Uterus (tissue), 4 donors: ENCODE measurements around the gene TOP3A. TPM values are rescaled to one million over a fixed set of nuclear protein-coding genes. Genes with fewer than 3 reads are reported as not detected.
A peak's percentile ranks its signal among the peaks of the same experiment; 100 is the strongest.

Experiments used
- DNase-seq, 2 donors: peaks; one replicate each; pipeline ENCODE4 v3.0.0-alpha.2; 2019 to 2020
- H3K27ac ChIP-seq, 2 donors: fragments of 200-600 bp; sonication (generic); 1 replicate in 1 of 2; 2 replicates in 1 of 2; pipeline ENCODE4 v1.5.1; 2016 to 2018
- H3K27me3 ChIP-seq, 2 donors: fragments of 200-600 bp; sonication (generic); one replicate each; pipeline ENCODE4 v1.5.1; 2018 to 2019; ENCODE audit warnings: control low read depth in 1 of 2
- H3K36me3 ChIP-seq, 2 donors: fragments of 200-600 bp; sonication (generic); one replicate each; pipeline ENCODE4 v1.5.1; 2019; ENCODE audit warnings: control low read depth in 1 of 2
- H3K4me1 ChIP-seq, 2 donors: fragments of 200-600 bp; sonication (generic); one replicate each; pipeline ENCODE4 v1.5.1; 2018 to 2019; ENCODE audit warnings: control low read depth in 1 of 2
- H3K4me3 ChIP-seq, 2 donors: fragments of 200-600 bp; sonication (generic); 1 replicate in 1 of 2; 2 replicates in 1 of 2; pipeline ENCODE4 v1.5.1; 2018 to 2019; ENCODE audit warnings: mild to moderate bottlenecking in 1 of 2
- H3K9me3 ChIP-seq, 2 donors: fragments of 200-600 bp; sonication (generic); one replicate each; pipeline ENCODE4 v1.5.1; 2019; ENCODE audit warnings: control low read depth in 1 of 2
- POLR2A ChIP-seq, 2 donors: fragments of 450-650 bp; IDR thresholded peaks; one replicate each; pipeline ENCODE4 v1.6.1; 2016; ENCODE audit warnings: antibody characterized with exemption in 2 of 2, mild to moderate bottlenecking in 1 of 2, moderate library complexity in 1 of 2
- intact Hi-C: fragments of 100-400 bp; cut with DNase I; formaldehyde crosslinking; loops from one replicate; pipeline ENCODE4 v1.15.1; 2023; ENCODE audit warnings: low total_unique reads
- total RNA-seq, 4 donors: library from RNA; depleted of rRNA in 3 of 4; stranded (reverse); fragments of >200 nt in 3 of 4; gene quantifications; one replicate each; pipeline versions ENCODE4 v1.1.0 to v1.2.4, GENCODE V29; 2014 to 2023
- TF ChIP-seq, protein P1 (sequence below), 4 experiments: fragments of 200-600 bp in 2 of 4; fragments of 450-650 bp in 2 of 4; sonication (generic) in 2 of 4; IDR thresholded peaks; one replicate each; pipeline ENCODE4 v1.5.1; 2016 to 2019; ENCODE audit warnings: antibody characterized with exemption in 4 of 4, mild to moderate bottlenecking in 2 of 4, moderate library complexity in 1 of 4
- donor health status: DM: yes; HTN: yes; CAD: no.

The TOP3A gene
- total RNA-seq, 4 donors from 2014 or later: 28.9 to 89.7 (median 63.4) TPM

DNA sequence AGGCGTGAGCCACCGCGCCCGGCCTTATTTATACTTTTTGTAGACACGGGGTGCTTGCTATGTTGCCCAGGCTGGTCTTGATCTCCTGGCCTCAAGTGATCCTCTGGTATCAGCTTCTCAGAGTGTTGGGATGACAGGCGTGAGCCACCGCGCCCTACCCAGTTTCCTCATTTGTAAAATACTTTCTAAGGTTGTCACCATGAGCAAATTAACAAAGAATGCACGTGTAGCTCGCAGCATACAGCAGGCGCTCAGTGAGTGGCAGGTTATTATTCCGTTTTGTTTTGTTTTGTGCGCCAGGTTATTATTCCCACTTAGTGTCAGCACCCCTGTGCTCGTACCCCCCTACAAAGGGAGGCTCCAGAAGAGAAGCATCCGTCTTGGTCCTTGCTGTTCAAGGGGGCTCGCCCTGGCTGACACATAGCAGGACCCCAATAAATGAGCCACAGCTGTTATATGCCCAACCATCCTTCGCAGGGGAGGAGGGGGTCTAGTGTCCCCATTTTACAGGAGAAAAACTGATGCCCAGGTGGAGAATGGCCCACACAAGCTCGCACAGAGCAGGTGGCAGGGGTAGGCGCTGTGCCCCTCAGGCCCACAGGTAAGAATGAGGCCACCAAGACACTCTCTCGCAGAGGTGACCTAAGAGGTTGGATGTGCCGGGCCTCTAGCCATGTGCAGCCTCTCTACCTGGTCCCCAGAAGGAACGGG lies 55.0 kb downstream of the TOP3A start:
- no peak for TF ChIP-seq POLR2A (IDR thresholded peaks at IDR 0.05)
- TF ChIP-seq, protein P1, sequence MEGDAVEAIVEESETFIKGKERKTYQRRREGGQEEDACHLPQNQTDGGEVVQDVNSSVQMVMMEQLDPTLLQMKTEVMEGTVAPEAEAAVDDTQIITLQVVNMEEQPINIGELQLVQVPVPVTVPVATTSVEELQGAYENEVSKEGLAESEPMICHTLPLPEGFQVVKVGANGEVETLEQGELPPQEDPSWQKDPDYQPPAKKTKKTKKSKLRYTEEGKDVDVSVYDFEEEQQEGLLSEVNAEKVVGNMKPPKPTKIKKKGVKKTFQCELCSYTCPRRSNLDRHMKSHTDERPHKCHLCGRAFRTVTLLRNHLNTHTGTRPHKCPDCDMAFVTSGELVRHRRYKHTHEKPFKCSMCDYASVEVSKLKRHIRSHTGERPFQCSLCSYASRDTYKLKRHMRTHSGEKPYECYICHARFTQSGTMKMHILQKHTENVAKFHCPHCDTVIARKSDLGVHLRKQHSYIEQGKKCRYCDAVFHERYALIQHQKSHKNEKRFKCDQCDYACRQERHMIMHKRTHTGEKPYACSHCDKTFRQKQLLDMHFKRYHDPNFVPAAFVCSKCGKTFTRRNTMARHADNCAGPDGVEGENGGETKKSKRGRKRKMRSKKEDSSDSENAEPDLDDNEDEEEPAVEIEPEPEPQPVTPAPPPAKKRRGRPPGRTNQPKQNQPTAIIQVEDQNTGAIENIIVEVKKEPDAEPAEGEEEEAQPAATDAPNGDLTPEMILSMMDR (IDR thresholded peaks at IDR 0.05): no peak
- Histone ChIP-seq H3K36me3 (no peaks in the 10 kb centered on the region), H3K4me1 (peaks cover 0 to 35% of the 10 kb centered on the region in 2 donors), H3K9me3 (no peaks in the 10 kb centered on the region), H3K27me3 (no peaks in the 10 kb centered on the region), H3K27ac (peak overlapping the region; percentile 86 to 93), H3K4me3 (peak overlapping the region; percentile 73 to 88)
- no peak for DNase-seq
- intact Hi-C loops: no loop called here

DNA sequence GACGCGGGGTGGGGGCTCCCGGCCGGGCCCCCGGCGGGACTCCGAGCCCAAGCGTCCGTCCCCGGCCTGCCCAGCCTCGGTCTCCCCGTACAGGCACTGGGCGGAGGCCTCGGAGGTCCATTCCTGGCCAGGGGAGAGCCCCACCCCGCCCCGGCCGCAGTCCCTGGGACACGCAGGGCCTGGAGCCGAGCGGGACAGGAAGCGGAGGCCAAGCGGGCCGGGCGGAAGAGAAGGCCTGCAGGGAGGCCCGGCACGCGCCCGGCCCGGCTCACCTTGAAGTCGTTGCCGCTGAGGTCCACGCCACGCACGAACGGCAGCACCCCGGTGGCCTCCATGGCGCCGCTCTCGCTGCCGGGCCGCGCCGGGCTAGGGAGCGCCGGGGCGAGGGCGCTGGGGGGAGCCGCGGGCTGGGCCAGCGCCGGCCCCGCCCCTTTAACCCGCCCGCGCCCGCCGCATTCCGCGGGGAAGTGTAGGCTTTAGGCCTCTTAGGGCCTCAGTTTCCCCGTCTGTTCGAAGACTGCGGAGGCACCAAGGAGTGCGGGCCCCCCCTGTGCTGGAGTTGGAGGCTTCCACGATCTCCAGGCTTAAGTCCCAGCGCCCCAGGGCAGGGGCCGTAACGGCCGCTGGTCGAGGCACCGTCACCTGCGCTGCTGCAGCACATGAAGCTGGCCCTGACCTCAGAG lies 56.3 kb downstream of the TOP3A start, which contains the start of gene FLII:
Gene FLII (minus strand): TSS at position 383 of the 683 bp plus-strand sequence. CDS start 48 bp downstream, at position 335.
- Histone ChIP-seq H3K4me1 (peaks cover 0 to 35% of the 10 kb centered on the region in 2 donors), H3K36me3 (no peaks in the 10 kb centered on the region), H3K4me3 (peak within 1 kb of the TSS; percentile 76 to 92), H3K27me3 (no peaks in the 10 kb centered on the region), H3K9me3 (no peaks in the 10 kb centered on the region), H3K27ac (peak within 1 kb of the TSS; percentile 82 to 95)
- intact Hi-C loops: no loop called here
- DNase-seq: peak in 1 of 2 donors; percentile 52
- TF ChIP-seq, protein P1 (IDR thresholded peaks at IDR 0.05): peak in 2 of 4 experiments; percentile 15 to 30
- TF ChIP-seq POLR2A (IDR thresholded peaks at IDR 0.05): peak; percentile 47 to 82

DNA sequence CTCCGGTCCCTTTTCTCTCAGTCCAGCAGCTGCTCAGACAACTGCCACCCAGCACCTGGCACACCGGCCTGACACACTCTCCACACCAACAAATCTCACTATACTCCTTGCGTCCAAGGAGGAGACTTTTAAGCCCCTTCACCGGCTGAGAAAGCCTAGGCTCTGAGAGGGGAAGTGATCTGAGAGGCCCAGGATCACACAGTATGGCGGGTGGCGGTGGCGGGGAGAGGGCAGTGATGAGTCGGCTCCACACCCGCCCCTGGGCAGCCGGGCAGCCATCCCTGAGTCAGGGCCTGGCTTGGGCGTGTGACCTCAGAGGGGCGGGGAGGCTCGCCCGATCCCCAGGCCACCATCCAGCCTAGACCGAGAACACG lies 56.8 kb downstream of the TOP3A start:
- H3K9me3 ChIP-seq: no peaks in the 10 kb centered on the region
- TF ChIP-seq, protein P1 (IDR thresholded peaks at IDR 0.05): no peak
- TF ChIP-seq POLR2A (IDR thresholded peaks at IDR 0.05): no peak
- H3K27ac ChIP-seq: peak overlapping the region; percentile 82 to 95
- peak overlapping the region; percentile 76 to 92 for H3K4me3 ChIP-seq
- H3K27me3 ChIP-seq: no peaks in the 10 kb centered on the region
- intact Hi-C loops: no loop called here
- no peaks in the 10 kb centered on the region for H3K36me3 ChIP-seq
- peaks cover 0 to 35% of the 10 kb centered on the region in 2 donors for H3K4me1 ChIP-seq
- DNase-seq: peak; percentile 68 to 75

DNA sequence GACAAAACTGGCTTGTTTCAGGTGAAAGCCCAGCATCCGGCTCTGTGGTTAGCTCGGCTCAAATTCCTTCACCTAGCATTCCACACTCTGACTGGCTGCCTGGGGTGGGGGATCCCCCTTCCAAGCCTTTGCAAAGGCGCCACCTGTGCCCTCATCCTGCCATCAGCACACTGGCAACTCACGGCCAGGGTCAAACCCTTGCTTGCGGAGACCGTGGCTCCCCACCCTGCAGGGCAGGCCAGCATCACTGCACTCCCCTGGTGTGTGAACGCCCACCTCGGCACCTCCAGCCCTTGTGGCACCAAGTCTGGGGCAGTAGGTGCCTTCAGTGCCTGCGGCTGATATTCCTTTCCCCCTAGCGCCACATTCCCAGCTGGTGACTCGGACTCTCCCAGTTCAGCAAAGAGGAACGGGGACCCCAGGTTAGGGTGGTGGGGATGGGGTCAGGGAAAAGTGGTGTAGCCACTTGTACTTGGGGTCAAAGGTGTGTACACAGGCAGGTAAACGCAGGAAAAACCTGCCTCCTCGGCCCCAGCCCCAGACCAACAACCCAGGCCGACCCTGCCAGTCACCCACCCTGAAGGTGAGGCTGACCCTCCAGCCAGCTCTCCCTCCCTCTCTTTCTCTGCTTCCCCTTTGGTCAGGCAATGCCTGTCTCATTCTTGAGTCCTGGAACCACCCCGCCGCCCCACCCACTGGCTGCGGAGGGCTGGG lies 57.4 kb downstream of the TOP3A start:
- Histone ChIP-seq H3K9me3 (no peaks in the 10 kb centered on the region), H3K27ac (peak overlapping the region; percentile 82 to 95), H3K4me1 (peaks cover 0 to 31% of the 10 kb centered on the region in 2 donors), H3K4me3 (peak overlapping the region; percentile 76 to 92), H3K36me3 (no peaks in the 10 kb centered on the region), H3K27me3 (no peaks in the 10 kb centered on the region)
- DNase-seq: no peak
- intact Hi-C loops: no loop called here
- no peak for TF ChIP-seq POLR2A (IDR thresholded peaks at IDR 0.05)
- TF ChIP-seq, protein P1 (IDR thresholded peaks at IDR 0.05): no peak
